Hepatocyte (in vitro differentiated cells): ENCODE measurements around the gene PARD3B. TPM values are rescaled to one million over a fixed set of nuclear protein-coding genes. Genes with fewer than 3 reads are reported as not detected.

Source experiments
- DNase-seq: peaks from one replicate; pipeline ENCODE4 v3.0.0-alpha.2; 2016; ENCODE audit warnings: low spot score
- H2AFZ ChIP-seq: fragments of 200-600 bp; sonication (generic); 2 replicates; pipeline ENCODE4 v1.6.0; 2016; ENCODE audit warnings: antibody characterized with exemption, mild to moderate bottlenecking
- H3K27ac ChIP-seq: fragments of 200-600 bp; sonication (generic); 2 replicates; pipeline ENCODE4 v1.5.1; 2016; ENCODE audit warnings: mild to moderate bottlenecking
- H3K27me3 ChIP-seq: fragments of 200-600 bp; sonication (generic); 2 replicates; pipeline ENCODE4 v1.6.1; 2016
- H3K36me3 ChIP-seq: fragments of 200-600 bp; sonication (generic); replicated peaks from 2 replicates; pipeline ENCODE4 v1.5.1; 2016; ENCODE audit warnings: low read depth; ENCODE audit not compliant: insufficient read depth
- H3K4me1 ChIP-seq: fragments of 200-600 bp; sonication (generic); 2 replicates; pipeline ENCODE4 v1.5.1; 2016; ENCODE audit warnings: mild to moderate bottlenecking, moderate library complexity; ENCODE audit not compliant: insufficient read depth
- H3K4me2 ChIP-seq: fragments of 200-600 bp; sonication (generic); 2 replicates; pipeline ENCODE4 v1.6.0; 2016
- H3K4me3 ChIP-seq: fragments of 200-600 bp; sonication (generic); 2 replicates; pipeline ENCODE4 v1.5.1; 2016; ENCODE audit warnings: mild to moderate bottlenecking
- H3K79me2 ChIP-seq: fragments of 200-600 bp; sonication (generic); 2 replicates; pipeline ENCODE4 v1.6.0; 2017; ENCODE audit warnings: mild to moderate bottlenecking
- H3K9me2 ChIP-seq: fragments of 200-600 bp; sonication (generic); replicated peaks from 2 replicates; pipeline ENCODE4 v1.6.0; 2017; ENCODE audit warnings: mild to moderate bottlenecking; ENCODE audit not compliant: insufficient read depth
- H3K9me3 ChIP-seq: fragments of 200-600 bp; sonication (generic); 2 replicates; pipeline ENCODE4 v1.5.1; 2016; ENCODE audit warnings: low read depth, mild to moderate bottlenecking
- H4K20me1 ChIP-seq: fragments of 200-600 bp; sonication (generic); 2 replicates; pipeline ENCODE4 v1.6.0; 2016; ENCODE audit warnings: mild to moderate bottlenecking; ENCODE audit not compliant: insufficient read depth, poor library complexity, severe bottlenecking
- CTCF ChIP-seq: fragments of 200-600 bp; sonication (generic); IDR thresholded peaks from 2 replicates; pipeline ENCODE4 v1.5.1; 2016; ENCODE audit warnings: antibody characterized with exemption, mild to moderate bottlenecking; ENCODE audit not compliant: poor library complexity
- EZH2 ChIP-seq: fragments of 200-600 bp; sonication (generic); IDR thresholded peaks from 2 replicates; pipeline ENCODE4 v1.6.1; 2016; ENCODE audit warnings: antibody characterized with exemption, mild to moderate bottlenecking, borderline replicate concordance
- EZH2phosphoT487 ChIP-seq: fragments of 200-600 bp; sonication (generic); IDR thresholded peaks from one replicate; pipeline ENCODE4 v1.6.1; 2018; ENCODE audit warnings: antibody characterized with exemption, mild to moderate bottlenecking, low read depth, moderate library complexity; ENCODE audit not compliant: unreplicated experiment, severe bottlenecking
- WGBS: methylation state at CpG from one replicate; pipeline ENCODE4 v1.1.6; 2016; ENCODE audit warnings: low lambda C conversion rate; ENCODE audit errors: missing lambda C conversion rate; 5-methylcytosine and 5-hydroxymethylcytosine counted together
- polyA plus RNA-seq: library from polyadenylated mRNA; unstranded; fragments of >200 nt; fragmentation: Nextera tagmentation; extraction: Ambion mirVana; gene quantifications from 2 replicates; pipeline ENCODE4 v1.2.1, GENCODE V29; 2016
- total RNA-seq: library from RNA; depleted of rRNA; stranded (reverse); fragments of >200 nt; gene quantifications from 2 replicates; pipeline ENCODE4 v1.2.3, GENCODE V29; 2014

The PARD3B gene
- total and polyA plus RNA-seq, 2 experiments from 2014 or later, result 11.5 to 21.7 TPM

GRCh38 chr2:204662956-204663355 lies 117.7 kb downstream of the PARD3B start:
- Histone ChIP-seq H3K9me3 (no peaks in the 10 kb centered on the region), H3K27me3 (no peaks in the 10 kb centered on the region), H3K9me2 (no peaks in the 10 kb centered on the region), H3K4me2 (no peak overlapping the region), H3K27ac (no peak overlapping the region), H3K4me3 (no peak overlapping the region), H4K20me1 (no peaks in the 10 kb centered on the region), H3K4me1 (peaks cover 28% of the 10 kb centered on the region), H3K36me3 (no peaks in the 10 kb centered on the region), H2AFZ (no peak overlapping the region), H3K79me2 (peaks cover 25% of the 10 kb centered on the region)
- DNase-seq, result no peak
- 95% methylated on average over 5 of the region's 5 CpGs for WGBS
- TF ChIP-seq EZH2 (no peak), CTCF (no peak), EZH2phosphoT487 (no peak)

- Histone ChIP-seq H3K79me2 (peaks cover 24% of the 10 kb centered on the region), H3K9me3 (no peaks in the 10 kb centered on the region), H3K4me2 (peak overlapping the region; percentile 12), H3K27ac (peak overlapping the region; percentile 53), H3K4me1 (peaks cover 28% of the 10 kb centered on the region), H3K36me3 (no peaks in the 10 kb centered on the region), H4K20me1 (no peaks in the 10 kb centered on the region), H3K27me3 (no peaks in the 10 kb centered on the region), H2AFZ (no peak overlapping the region), H3K9me2 (no peaks in the 10 kb centered on the region), H3K4me3 (no peak overlapping the region)
- WGBS, result 60% methylated on average over 2 of the region's 2 CpGs
- no peak for DNase-seq
- no peak for TF ChIP-seq CTCF
- TF ChIP-seq EZH2phosphoT487, result no peak
- TF ChIP-seq EZH2, result no peak
Measured at GRCh38 chr2:204663816-204664425, 118.6 kb downstream of the PARD3B start.

- no peak overlapping the region for H3K4me3 ChIP-seq
- H3K79me2 ChIP-seq, result peaks cover 24% of the 10 kb centered on the region
- TF ChIP-seq EZH2, result no peak
- TF ChIP-seq CTCF, result no peak
- no peak for TF ChIP-seq EZH2phosphoT487
- peaks cover 28% of the 10 kb centered on the region for H3K4me1 ChIP-seq
- H3K9me2 ChIP-seq, result no peaks in the 10 kb centered on the region
- H4K20me1 ChIP-seq, result no peaks in the 10 kb centered on the region
- H3K27ac ChIP-seq, result peak overlapping the region; percentile 72
- no peak for DNase-seq
- WGBS, result 27% methylated on average over 1 of the region's 1 CpG
- H2AFZ ChIP-seq, result no peak overlapping the region
- H3K36me3 ChIP-seq, result no peaks in the 10 kb centered on the region
- no peaks in the 10 kb centered on the region for H3K27me3 ChIP-seq
- no peaks in the 10 kb centered on the region for H3K9me3 ChIP-seq
- peak overlapping the region; percentile 12 for H3K4me2 ChIP-seq
Measured at GRCh38 chr2:204664708-204665121, 119.4 kb downstream of the PARD3B start.
